ENCODE data around the gene ZFPL1.

ZFPL1 gene

GRCh38 chr11:65129649-65130441, 45.8 kb downstream of the ZFPL1 start:
- TF ChIP-seq TEAD4 (IDR thresholded peaks at IDR 0.05) (no peak), RAD21 (IDR thresholded peaks at IDR 0.05; ENCODE audit: low read depth) (no peak), USF1 (IDR thresholded peaks at IDR 0.05) (no peak), CEBPB (IDR thresholded peaks at IDR 0.05) (no peak), YY1 (IDR thresholded peaks at IDR 0.05; ENCODE audit: low read depth) (no peak), NFIC (IDR thresholded peaks at IDR 0.05) (no peak), ZBTB7A (IDR thresholded peaks at IDR 0.05; ENCODE audit: low read depth) (no peak), CREB1 (IDR thresholded peaks at IDR 0.05; ENCODE audit: low read depth) (no peak)

- no peak for TF ChIP-seq EP300 (IDR thresholded peaks at IDR 0.05; ENCODE audit: borderline replicate concordance)
- no peak for TF ChIP-seq YY1 (IDR thresholded peaks at IDR 0.05; ENCODE audit: low read depth)
- TF ChIP-seq ZBTB7A (IDR thresholded peaks at IDR 0.05; ENCODE audit: low read depth): no peak
- no peak for TF ChIP-seq MAX (IDR thresholded peaks at IDR 0.05)
- TF ChIP-seq EGR1 (IDR thresholded peaks at IDR 0.05): no peak
- no peak for TF ChIP-seq TCF12 (IDR thresholded peaks at IDR 0.05; ENCODE audit: low read depth)
- no peak for TF ChIP-seq TEAD4 (IDR thresholded peaks at IDR 0.05)
- no peak for TF ChIP-seq NFIC (IDR thresholded peaks at IDR 0.05)
- no peak for TF ChIP-seq USF1 (IDR thresholded peaks at IDR 0.05)
- TF ChIP-seq RAD21 (IDR thresholded peaks at IDR 0.05; ENCODE audit: low read depth): no peak
- TF ChIP-seq REST (IDR thresholded peaks at IDR 0.05; ENCODE audit: low read depth): no peak
Observed at GRCh38 chr11:65130631-65131416, 46.8 kb downstream of the ZFPL1 start.

- TF ChIP-seq TAF1 (IDR thresholded peaks at IDR 0.05; ENCODE audit: low read depth) (no peak), CREB1 (IDR thresholded peaks at IDR 0.05; ENCODE audit: low read depth) (no peak), MAX (IDR thresholded peaks at IDR 0.05) (no peak), NFIC (IDR thresholded peaks at IDR 0.05) (no peak), TCF12 (IDR thresholded peaks at IDR 0.05; ENCODE audit: low read depth) (no peak), YY1 (IDR thresholded peaks at IDR 0.05; ENCODE audit: low read depth) (no peak), REST (IDR thresholded peaks at IDR 0.05; ENCODE audit: low read depth) (no peak)
Observed at GRCh38 chr11:65131417-65131776, 47.4 kb downstream of the ZFPL1 start.

GRCh38 chr11:65131895-65132237, 47.8 kb downstream of the ZFPL1 start:
- TF ChIP-seq YY1 (IDR thresholded peaks at IDR 0.05; ENCODE audit: low read depth) (no peak), CREB1 (IDR thresholded peaks at IDR 0.05; ENCODE audit: low read depth) (no peak)

- TF ChIP-seq ZBTB7A (IDR thresholded peaks at IDR 0.05; ENCODE audit: low read depth): no peak
- no peak for TF ChIP-seq TCF12 (IDR thresholded peaks at IDR 0.05; ENCODE audit: low read depth)
- no peak for TF ChIP-seq YY1 (IDR thresholded peaks at IDR 0.05; ENCODE audit: low read depth)
- TF ChIP-seq REST (IDR thresholded peaks at IDR 0.05; ENCODE audit: low read depth): no peak
- TF ChIP-seq CREB1 (IDR thresholded peaks at IDR 0.05; ENCODE audit: low read depth): no peak
- TF ChIP-seq RAD21 (IDR thresholded peaks at IDR 0.05; ENCODE audit: low read depth): no peak
Observed at GRCh38 chr11:65132238-65132987, 48.4 kb downstream of the ZFPL1 start.
